ENCODE data around the gene ARSJ.

DNA sequence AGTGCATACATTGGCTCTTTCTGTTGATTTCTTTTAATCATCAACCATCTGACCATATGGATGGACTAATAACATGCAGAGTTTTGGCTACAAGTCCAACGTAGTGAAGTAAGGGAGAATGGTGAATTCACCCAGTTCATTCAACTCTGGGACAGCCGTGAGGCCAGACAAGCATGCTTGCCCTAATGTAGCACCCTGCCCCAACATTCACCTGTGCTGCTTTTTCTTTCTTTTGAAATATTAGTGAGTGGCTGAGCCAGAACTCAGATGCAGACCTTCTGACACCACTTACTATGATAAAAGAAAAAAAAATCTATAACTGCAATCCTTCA lies 17.5 kb downstream of the ARSJ start:
- no peak for TF ChIP-seq CTCF (conservative IDR thresholded peaks at IDR 0.05; ENCODE audit: low read depth in 2 of 2)
- no peak for TF ChIP-seq POLR2AphosphoS5 (IDR thresholded peaks at IDR 0.05; ENCODE audit: low read depth)
- TF ChIP-seq EZH2 (IDR thresholded peaks at IDR 0.05; ENCODE audit: low read depth, unreplicated experiment) = no peak
- no peak for TF ChIP-seq STAT1 (IDR thresholded peaks at IDR 0.05; ENCODE audit: unreplicated experiment)
- TF ChIP-seq ETS1 (IDR thresholded peaks at IDR 0.05) = no peak
- TF ChIP-seq JUNB (IDR thresholded peaks at IDR 0.05; ENCODE audit: unreplicated experiment) = no peak
- TF ChIP-seq EZH2phosphoT487 (IDR thresholded peaks at IDR 0.05; ENCODE audit: unreplicated experiment) = no peak
- no peak for TF ChIP-seq CREB1 (CRISPR knock-in tag; IDR thresholded peaks at IDR 0.05; ENCODE audit: low read depth)
- no peak for TF ChIP-seq NANOG (IDR thresholded peaks at IDR 0.05; ENCODE audit: borderline replicate concordance)
- TF ChIP-seq, protein P1, sequence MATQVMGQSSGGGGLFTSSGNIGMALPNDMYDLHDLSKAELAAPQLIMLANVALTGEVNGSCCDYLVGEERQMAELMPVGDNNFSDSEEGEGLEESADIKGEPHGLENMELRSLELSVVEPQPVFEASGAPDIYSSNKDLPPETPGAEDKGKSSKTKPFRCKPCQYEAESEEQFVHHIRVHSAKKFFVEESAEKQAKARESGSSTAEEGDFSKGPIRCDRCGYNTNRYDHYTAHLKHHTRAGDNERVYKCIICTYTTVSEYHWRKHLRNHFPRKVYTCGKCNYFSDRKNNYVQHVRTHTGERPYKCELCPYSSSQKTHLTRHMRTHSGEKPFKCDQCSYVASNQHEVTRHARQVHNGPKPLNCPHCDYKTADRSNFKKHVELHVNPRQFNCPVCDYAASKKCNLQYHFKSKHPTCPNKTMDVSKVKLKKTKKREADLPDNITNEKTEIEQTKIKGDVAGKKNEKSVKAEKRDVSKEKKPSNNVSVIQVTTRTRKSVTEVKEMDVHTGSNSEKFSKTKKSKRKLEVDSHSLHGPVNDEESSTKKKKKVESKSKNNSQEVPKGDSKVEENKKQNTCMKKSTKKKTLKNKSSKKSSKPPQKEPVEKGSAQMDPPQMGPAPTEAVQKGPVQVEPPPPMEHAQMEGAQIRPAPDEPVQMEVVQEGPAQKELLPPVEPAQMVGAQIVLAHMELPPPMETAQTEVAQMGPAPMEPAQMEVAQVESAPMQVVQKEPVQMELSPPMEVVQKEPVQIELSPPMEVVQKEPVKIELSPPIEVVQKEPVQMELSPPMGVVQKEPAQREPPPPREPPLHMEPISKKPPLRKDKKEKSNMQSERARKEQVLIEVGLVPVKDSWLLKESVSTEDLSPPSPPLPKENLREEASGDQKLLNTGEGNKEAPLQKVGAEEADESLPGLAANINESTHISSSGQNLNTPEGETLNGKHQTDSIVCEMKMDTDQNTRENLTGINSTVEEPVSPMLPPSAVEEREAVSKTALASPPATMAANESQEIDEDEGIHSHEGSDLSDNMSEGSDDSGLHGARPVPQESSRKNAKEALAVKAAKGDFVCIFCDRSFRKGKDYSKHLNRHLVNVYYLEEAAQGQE (IDR thresholded peaks at IDR 0.05; ENCODE audit: unreplicated experiment) = no peak
- TF ChIP-seq ZNF331 (CRISPR knock-in tag; IDR thresholded peaks at IDR 0.05; ENCODE audit: low read depth) = no peak
- no peak for TF ChIP-seq ZNF114 (CRISPR knock-in tag; IDR thresholded peaks at IDR 0.05)

Measured in GM23338 (cell line).